Ascending aorta (tissue), 2 donors: Measurements from ENCODE around the gene ATPAF2. TPM values are rescaled to one million over a fixed set of nuclear protein-coding genes. Genes with fewer than 3 reads are reported as not detected.

Experiments
- DNase-seq, 2 donors: peaks; one replicate each; pipeline ENCODE4 v3.0.0-alpha.2; 2019; ENCODE audit warnings: low spot score in 2 of 2
- H3K27ac ChIP-seq, 2 donors: fragments of 200-600 bp; sonication (generic); one replicate each; pipeline ENCODE4 v1.5.1; 2016 to 2017; ENCODE audit warnings: mild to moderate bottlenecking in 1 of 2
- H3K27me3 ChIP-seq: fragments of 200-600 bp; sonication (generic); one replicate; pipeline ENCODE4 v1.5.1; 2017
- H3K36me3 ChIP-seq, 2 donors: fragments of 200-600 bp; sonication (generic); one replicate each; pipeline ENCODE4 v1.5.1; 2016
- H3K4me1 ChIP-seq, 2 donors: fragments of 200-600 bp; sonication (generic); one replicate each; pipeline ENCODE4 v1.5.1; 2016 to 2017; ENCODE audit warnings: mild to moderate bottlenecking in 1 of 2
- H3K4me3 ChIP-seq, 2 donors: fragments of 200-600 bp; sonication (generic); one replicate each; pipeline ENCODE4 v1.5.1; 2016 to 2017; ENCODE audit warnings: mild to moderate bottlenecking in 1 of 2
- H3K9me3 ChIP-seq, 2 donors: fragments of 200-600 bp; sonication (generic); one replicate each; pipeline ENCODE4 v1.5.1; 2016
- CTCF ChIP-seq, 3 experiments: fragments of 200-600 bp in 2 of 3; fragments of 450-650 bp in 1 of 3; sonication (generic) in 2 of 3; IDR thresholded peaks; one replicate each; pipeline ENCODE4 v1.5.1; 2016 to 2019; ENCODE audit warnings: antibody characterized with exemption in 3 of 3, mild to moderate bottlenecking in 1 of 3, moderate library complexity in 1 of 3
- intact Hi-C: fragments of 100-400 bp; cut with DNase I; formaldehyde crosslinking; loops from one replicate; pipeline ENCODE4 v1.15.1; 2023
- total RNA-seq: library from RNA; depleted of rRNA; stranded (reverse); fragments of >200 nt; gene quantifications from one replicate; pipeline ENCODE4 v1.1.0, GENCODE V29; 2016

ATPAF2 gene
- total RNA-seq, 1 donor from 2014 or later: 2.6 TPM

- no peak for TF ChIP-seq CTCF (IDR thresholded peaks at IDR 0.05)
- no peaks in the 10 kb centered on the region for H3K4me1 ChIP-seq
- no peak overlapping the region for H3K27ac ChIP-seq
- no peak for DNase-seq
- H3K36me3 ChIP-seq: peaks cover 14 to 35% of the 10 kb centered on the region in 2 donors
- H3K4me3 ChIP-seq: no peak overlapping the region
- intact Hi-C loops: no loop called here
- H3K9me3 ChIP-seq: no peaks in the 10 kb centered on the region
- H3K27me3 ChIP-seq: no peaks in the 10 kb centered on the region
These were observed 19.2 kb downstream of the ATPAF2 start for GRCh38 chr17:18019838-18020154.

GRCh38 chr17:18018411-18018921, 20.5 kb downstream of the ATPAF2 start:
- Histone ChIP-seq H3K4me3 (no peak overlapping the region), H3K36me3 (peaks cover 8 to 28% of the 10 kb centered on the region in 2 donors), H3K4me1 (no peaks in the 10 kb centered on the region), H3K27ac (no peak overlapping the region), H3K27me3 (no peaks in the 10 kb centered on the region), H3K9me3 (no peaks in the 10 kb centered on the region)
- DNase-seq: no peak
- TF ChIP-seq CTCF (IDR thresholded peaks at IDR 0.05): no peak
- intact Hi-C loops: no loop called here

- DNase-seq: no peak
- Histone ChIP-seq H3K4me1 (no peaks in the 10 kb centered on the region), H3K9me3 (no peaks in the 10 kb centered on the region), H3K36me3 (peaks cover 8 to 28% of the 10 kb centered on the region in 2 donors), H3K4me3 (no peak overlapping the region), H3K27ac (no peak overlapping the region), H3K27me3 (no peaks in the 10 kb centered on the region)
- TF ChIP-seq CTCF (IDR thresholded peaks at IDR 0.05): no peak
- intact Hi-C loops: no loop called here
These were observed 21.0 kb downstream of the ATPAF2 start for GRCh38 chr17:18017958-18018357.

GRCh38 chr17:18016426-18016825, 22.5 kb downstream of the ATPAF2 start:
- Histone ChIP-seq H3K27me3 (no peaks in the 10 kb centered on the region), H3K4me1 (no peaks in the 10 kb centered on the region), H3K36me3 (peaks cover 8 to 26% of the 10 kb centered on the region in 2 donors), H3K27ac (no peak overlapping the region), H3K9me3 (no peaks in the 10 kb centered on the region), H3K4me3 (no peak overlapping the region)
- DNase-seq: no peak
- no peak for TF ChIP-seq CTCF (IDR thresholded peaks at IDR 0.05)
- intact Hi-C loops: no loop called here

- no peaks in the 10 kb centered on the region for H3K4me1 ChIP-seq
- peaks cover 6 to 19% of the 10 kb centered on the region in 2 donors for H3K36me3 ChIP-seq
- intact Hi-C loops: no loop called here
- no peak overlapping the region for H3K4me3 ChIP-seq
- no peak overlapping the region for H3K27ac ChIP-seq
- no peak for DNase-seq
- no peak for TF ChIP-seq CTCF (IDR thresholded peaks at IDR 0.05)
- no peaks in the 10 kb centered on the region for H3K9me3 ChIP-seq
- H3K27me3 ChIP-seq: no peaks in the 10 kb centered on the region
These were observed 23.4 kb downstream of the ATPAF2 start for GRCh38 chr17:18015593-18015992.

GRCh38 chr17:18014006-18014405, 25.0 kb downstream of the ATPAF2 start:
- Histone ChIP-seq H3K36me3 (peaks cover 6 to 14% of the 10 kb centered on the region in 2 donors), H3K4me1 (no peaks in the 10 kb centered on the region), H3K27me3 (no peaks in the 10 kb centered on the region), H3K4me3 (no peak overlapping the region), H3K27ac (no peak overlapping the region), H3K9me3 (no peaks in the 10 kb centered on the region)
- DNase-seq: no peak
- intact Hi-C loops: no loop called here
- no peak for TF ChIP-seq CTCF (IDR thresholded peaks at IDR 0.05)
